Suprapubic skin (tissue), 4 donors: Measurements from ENCODE around the gene MAPK12.

Source experiments
- CTCF ChIP-seq, 2 donors: fragments of 200-600 bp in 1 of 2; fragments of 450-650 bp in 1 of 2; sonication (generic) in 1 of 2; IDR thresholded peaks; one replicate each; pipeline ENCODE4 v1.5.1; 2016 to 2019; ENCODE audit warnings: antibody characterized with exemption in 2 of 2, mild to moderate bottlenecking in 1 of 2, moderate library complexity in 1 of 2
- EP300 ChIP-seq: sonication (generic); formaldehyde crosslinking; IDR thresholded peaks from one replicate; pipeline ENCODE4 v1.6.1; 2017; ENCODE audit warnings: antibody characterized with exemption
- POLR2A ChIP-seq, 2 donors: fragments of 450-650 bp; IDR thresholded peaks; one replicate each; pipeline ENCODE4 v1.6.1; 2017; ENCODE audit warnings: antibody characterized with exemption in 2 of 2, mild to moderate bottlenecking in 2 of 2, moderate library complexity in 2 of 2
- POLR2AphosphoS5 ChIP-seq, 3 donors: sonication (generic); formaldehyde crosslinking; IDR thresholded peaks; one replicate each; pipeline ENCODE4 v1.6.1; 2017; ENCODE audit warnings: antibody characterized with exemption in 3 of 3

GRCh38 chr22:50208939-50209892 is 52.3 kb downstream of the MAPK12 start:
- TF ChIP-seq POLR2A (IDR thresholded peaks at IDR 0.05) (no peak), CTCF (IDR thresholded peaks at IDR 0.05) (no peak), EP300 (no peak), POLR2AphosphoS5 (IDR thresholded peaks at IDR 0.05) (no peak)
